ENCODE measurements around the gene KRTAP4-7. TPM values are rescaled to one million over a fixed set of nuclear protein-coding genes. Genes with fewer than 3 reads are reported as not detected.
"Not testable (repeated sequence)": the region's sequence is repeated elsewhere in the genome, so short reads cannot be mapped to it uniquely, and the experiment has no call there.

KRTAP4-7 gene
- not detected for polyA plus RNA-seq (ENCODE audit: insufficient read length in 4 of 4)

GRCh38 chr17:41084100-41084856 lies at the start of gene KRTAP4-7:
Gene KRTAP4-7 (plus strand): TSS chr17:41084150. CDS start chr17:41084207, 57 bp downstream.
- DNase-seq (ENCODE audit: low read depth in 4 of 4, low spot score in 3 of 4), result not testable (repeated sequence)

DNA sequence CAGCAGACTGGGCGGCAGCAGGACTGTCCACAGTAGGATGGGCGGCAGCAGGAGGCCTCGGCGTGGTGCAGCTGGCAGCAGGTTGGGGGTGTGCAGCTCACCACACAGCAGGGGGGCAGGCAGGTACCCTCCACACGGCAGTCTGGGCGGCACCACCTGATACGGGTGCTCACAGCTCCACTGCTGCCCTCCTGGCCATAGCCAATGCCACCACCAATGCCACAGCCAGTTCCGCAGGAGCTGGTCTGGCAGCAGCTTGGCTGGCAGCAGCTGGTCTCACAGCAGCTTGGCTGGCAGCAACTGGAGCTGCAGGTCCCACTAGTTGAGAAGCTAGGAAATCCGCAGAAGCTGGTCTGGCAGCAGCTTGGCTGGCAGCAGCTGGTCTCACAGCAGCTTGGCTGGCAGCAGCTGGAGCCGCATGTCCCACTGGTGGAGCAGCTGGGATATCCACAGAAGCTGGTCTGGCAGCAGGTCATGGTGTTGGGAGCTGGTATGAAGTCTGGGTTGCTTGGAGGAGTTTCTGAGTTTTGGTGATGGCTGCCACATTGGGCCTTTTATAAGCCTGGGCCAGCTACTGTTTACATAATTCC lies 49.5 kb upstream of the KRTAP4-7 start, which contains the start of gene KRTAP1-3:
KRTAP1-3 (minus strand) TSS at position 529 of the 590 bp plus-strand sequence; CDS start at position 476, 53 bp downstream.
- DNase-seq (ENCODE audit: low read depth in 4 of 4, low spot score in 3 of 4), result not testable (repeated sequence)

GRCh38 chr17:41037853-41038350 lies 46.0 kb upstream of the KRTAP4-7 start:
- no peak for DNase-seq (ENCODE audit: low read depth in 4 of 4, low spot score in 3 of 4)

DNA sequence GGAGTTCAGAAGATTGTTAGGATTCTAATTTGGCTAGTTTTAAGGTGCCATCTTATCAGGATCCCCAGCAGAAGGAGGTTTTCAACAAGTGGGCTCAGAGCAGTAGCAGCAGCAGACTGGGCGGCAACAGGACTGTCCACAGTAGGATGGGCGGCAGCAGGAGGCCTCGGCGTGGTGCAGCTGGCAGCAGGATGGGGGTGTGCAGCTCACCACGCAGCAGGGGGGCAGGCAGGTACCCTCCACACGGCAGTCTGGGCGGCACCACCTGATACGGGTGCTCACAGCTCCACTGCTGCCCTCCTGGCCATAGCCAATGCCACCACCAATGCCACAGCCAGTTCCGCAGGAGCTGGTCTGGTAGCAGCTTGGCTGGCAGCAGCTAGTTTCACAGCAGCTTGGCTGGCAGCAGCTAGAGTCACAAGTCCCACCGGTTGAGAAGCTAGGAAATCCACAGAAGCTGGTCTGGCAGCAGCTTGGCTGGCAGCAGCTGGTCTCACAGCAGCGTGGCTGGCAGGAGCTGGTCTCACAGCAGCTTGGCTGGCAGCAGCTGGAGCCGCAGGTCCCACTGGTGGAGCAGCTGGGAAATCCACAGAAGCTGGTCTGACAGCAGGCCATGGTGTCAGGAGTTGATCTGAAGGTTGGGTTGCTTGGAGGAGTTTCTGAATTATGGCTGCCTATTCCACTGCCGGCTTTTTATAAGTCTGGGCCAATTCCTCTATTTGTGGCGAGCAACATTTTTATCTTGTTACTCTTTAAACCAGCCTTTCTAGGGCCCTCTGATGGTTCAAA lies 43.0 kb upstream of the KRTAP4-7 start, which contains the start of gene KRTAP1-1:
KRTAP1-1 (minus strand) TSS at position 668 of the 789 bp plus-strand sequence; CDS start at position 615, 53 bp downstream.
- DNase-seq (ENCODE audit: low read depth in 4 of 4, low spot score in 3 of 4), result not testable (repeated sequence)

- no peak for DNase-seq (ENCODE audit: low read depth in 4 of 4, low spot score in 3 of 4)
Measured at GRCh38 chr17:41042953-41043352, 41.0 kb upstream of the KRTAP4-7 start.

DNA sequence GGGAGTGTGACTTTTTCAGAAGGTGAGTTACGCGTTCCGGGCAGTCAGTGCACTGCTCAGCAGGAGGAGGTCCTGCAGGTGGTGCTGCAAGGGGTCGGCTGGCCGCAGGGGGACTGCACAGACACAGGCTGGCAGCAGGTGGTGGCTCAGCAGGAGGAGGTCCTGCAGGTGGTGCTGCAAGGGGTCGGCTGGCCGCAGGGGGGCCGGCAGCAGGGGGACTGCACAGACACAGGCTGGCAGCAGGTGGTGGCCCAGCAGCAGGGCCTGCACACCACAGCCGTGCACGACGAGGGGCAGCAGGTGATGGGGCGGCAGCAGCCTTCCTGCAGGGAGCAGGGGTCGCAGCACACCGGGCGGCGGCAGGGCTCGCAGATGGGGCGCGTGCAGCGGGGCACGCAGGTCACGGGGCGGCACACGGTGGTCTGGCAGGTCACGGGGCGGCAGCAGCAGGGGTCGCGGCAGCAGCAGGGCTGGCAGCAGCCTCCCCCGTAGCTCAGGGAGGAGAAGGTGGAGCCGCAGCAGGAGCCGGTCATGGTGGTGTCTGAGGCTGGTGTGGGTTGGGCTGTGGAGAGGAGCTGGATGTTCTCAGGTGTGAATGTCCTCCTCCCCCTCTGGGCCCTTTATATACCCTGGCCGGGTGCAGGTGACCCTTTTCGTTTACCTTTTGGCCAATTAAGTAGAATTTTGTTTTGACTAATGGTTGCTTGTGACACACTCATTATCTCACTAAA lies 37.0 kb upstream of the KRTAP4-7 start, which contains the start of gene KRTAP2-1:
KRTAP2-1 (minus strand) TSS at position 582 of the 731 bp plus-strand sequence; CDS start at position 533, 49 bp downstream.
- DNase-seq (ENCODE audit: low read depth in 4 of 4, low spot score in 3 of 4), result not testable (repeated sequence)

DNA sequence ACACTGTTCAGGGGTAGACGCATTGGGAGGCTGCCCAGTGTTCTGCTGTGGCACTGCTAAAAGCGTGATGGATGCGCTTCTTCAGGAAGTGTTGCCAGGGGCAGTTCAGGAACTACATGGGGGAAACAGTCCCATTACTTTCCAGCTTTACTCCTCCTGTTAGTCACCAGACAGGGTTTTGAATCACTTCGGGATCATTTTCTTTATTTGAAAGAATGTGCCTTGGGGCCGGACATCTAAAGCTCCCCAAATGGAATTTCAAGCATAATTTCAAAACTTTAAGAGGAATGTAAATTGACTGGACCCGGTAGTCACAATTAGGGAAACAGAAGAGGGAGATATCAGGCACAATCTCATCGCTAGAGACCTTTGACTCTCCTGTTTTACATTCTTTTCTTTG lies 35.5 kb upstream of the KRTAP4-7 start:
- DNase-seq (ENCODE audit: low read depth in 4 of 4, low spot score in 3 of 4), result no peak

DNA sequence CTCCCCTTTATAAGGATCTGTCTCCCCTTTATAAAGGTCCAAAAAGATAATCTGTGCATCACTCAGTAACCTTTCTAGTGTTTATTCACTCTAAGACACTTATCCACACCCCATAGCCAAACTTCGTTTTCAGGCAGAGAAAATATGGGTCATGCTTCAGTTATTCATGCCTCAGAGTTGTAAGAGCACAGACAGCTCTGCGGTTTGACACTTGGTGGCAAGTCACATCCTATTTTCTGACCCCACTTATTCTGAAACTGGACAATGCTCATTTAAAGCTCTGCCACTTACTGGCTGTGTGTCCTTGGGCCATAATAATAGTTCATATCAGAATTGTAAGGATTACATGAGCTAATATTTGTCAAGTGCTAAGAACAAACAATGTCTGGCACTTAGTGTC lies 34.8 kb upstream of the KRTAP4-7 start:
- no peak for DNase-seq (ENCODE audit: low read depth in 4 of 4, low spot score in 3 of 4)

- no peak for DNase-seq (ENCODE audit: low read depth in 4 of 4, low spot score in 3 of 4)
Measured at GRCh38 chr17:41052566-41052965, 31.4 kb upstream of the KRTAP4-7 start.

- DNase-seq (ENCODE audit: low read depth in 4 of 4, low spot score in 3 of 4), result peak in 2 of 4 donors; percentile 4 to 20
Measured at GRCh38 chr17:41054025-41054424, 29.9 kb upstream of the KRTAP4-7 start.

DNA sequence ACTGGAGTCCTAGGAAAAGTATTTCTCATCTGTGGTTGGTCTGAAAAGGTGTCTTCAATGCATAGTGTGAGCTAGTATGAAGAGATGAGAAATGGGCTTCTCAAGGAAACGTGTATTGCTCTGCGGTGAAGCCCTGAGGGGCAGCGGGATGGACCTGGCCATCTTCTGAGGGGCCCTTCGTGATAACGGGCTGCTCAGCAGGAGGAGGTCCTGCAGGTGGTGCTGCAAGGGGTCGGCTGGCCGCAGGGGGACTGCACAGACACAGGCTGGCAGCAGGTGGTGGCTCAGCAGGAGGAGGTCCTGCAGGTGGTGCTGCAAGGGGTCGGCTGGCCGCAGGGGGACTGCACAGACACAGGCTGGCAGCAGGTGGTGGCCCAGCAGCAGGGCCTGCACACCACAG lies 29.4 kb upstream of the KRTAP4-7 start:
- DNase-seq (ENCODE audit: low read depth in 4 of 4, low spot score in 3 of 4), result not testable (repeated sequence)

DNA sequence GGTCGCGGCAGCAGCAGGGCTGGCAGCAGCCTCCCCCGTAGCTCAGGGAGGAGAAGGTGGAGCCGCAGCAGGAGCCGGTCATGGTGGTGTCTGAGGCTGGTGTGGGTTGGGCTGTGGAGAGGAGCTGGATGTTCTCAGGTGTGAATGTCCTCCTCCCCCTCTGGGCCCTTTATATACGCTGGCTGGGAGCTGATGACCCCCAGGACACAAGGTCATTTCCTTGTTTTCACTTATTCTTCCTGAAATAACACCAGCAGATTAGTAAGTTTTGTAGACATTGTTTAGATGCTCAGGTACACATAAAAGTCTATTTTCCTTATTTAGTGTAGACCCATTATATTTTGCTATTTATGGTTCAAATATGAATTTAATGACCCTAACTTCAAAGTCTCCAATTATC lies 28.8 kb upstream of the KRTAP4-7 start, which contains the start of gene KRTAP2-2:
KRTAP2-2 (minus strand) TSS at position 101 of the 400 bp plus-strand sequence; CDS start at position 82, 19 bp downstream.
- DNase-seq (ENCODE audit: low read depth in 4 of 4, low spot score in 3 of 4), result not testable (repeated sequence)

DNA sequence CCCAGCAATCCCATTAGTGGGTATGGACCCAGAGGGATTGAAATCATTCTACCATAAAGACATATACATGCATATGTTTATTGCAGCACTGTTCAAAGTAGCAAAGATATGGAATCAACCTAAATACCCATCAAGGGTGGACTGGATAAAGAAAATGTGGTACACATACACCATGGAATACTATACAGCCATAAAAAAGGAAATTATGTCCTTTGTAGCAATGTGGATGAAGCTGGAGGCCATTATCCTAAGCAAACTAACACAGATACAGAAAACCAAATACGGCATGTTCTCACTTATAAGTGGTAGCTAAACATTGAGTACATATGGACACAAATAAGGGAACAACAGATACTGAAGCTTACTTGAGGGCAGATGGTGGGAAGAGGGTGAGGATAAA lies 26.4 kb upstream of the KRTAP4-7 start:
- DNase-seq (ENCODE audit: low read depth in 4 of 4, low spot score in 3 of 4), result no peak

DNA sequence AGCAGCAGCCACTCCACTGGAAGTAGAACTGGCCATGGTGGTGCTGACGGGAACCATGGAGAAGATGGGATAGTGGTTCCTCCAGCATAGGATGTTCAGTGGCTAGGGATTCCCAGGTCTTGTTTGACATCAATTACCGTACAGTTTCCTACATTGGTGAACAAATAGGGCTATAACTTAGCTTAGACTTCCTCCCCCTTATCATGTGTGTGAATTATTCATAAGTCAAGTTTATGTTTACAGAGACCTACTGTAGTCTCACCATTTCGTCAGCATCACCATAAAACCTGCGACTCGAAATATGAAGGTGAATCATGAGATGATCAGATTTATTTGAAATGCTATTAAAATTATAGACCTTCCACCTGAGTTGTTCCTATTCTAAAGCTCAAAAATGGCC lies 25.2 kb upstream of the KRTAP4-7 start:
- DNase-seq (ENCODE audit: low read depth in 4 of 4, low spot score in 3 of 4), result no peak

GRCh38 chr17:41059276-41060051 lies 24.5 kb upstream of the KRTAP4-7 start:
- DNase-seq (ENCODE audit: low read depth in 4 of 4, low spot score in 3 of 4), result not testable (repeated sequence)

GRCh38 chr17:41060052-41060604 lies 23.8 kb upstream of the KRTAP4-7 start, which contains the start of gene KRTAP2-3:
Gene KRTAP2-3 (minus strand): TSS chr17:41060114. CDS start chr17:41060050, 64 bp downstream.
- no peak for DNase-seq (ENCODE audit: low read depth in 4 of 4, low spot score in 3 of 4)

- no peak for DNase-seq (ENCODE audit: low read depth in 4 of 4, low spot score in 3 of 4)
Measured at GRCh38 chr17:41061964-41062363, 22.0 kb upstream of the KRTAP4-7 start.

GRCh38 chr17:41063449-41063848 lies 20.5 kb upstream of the KRTAP4-7 start:
- DNase-seq (ENCODE audit: low read depth in 4 of 4, low spot score in 3 of 4), result no peak

GRCh38 chr17:41064301-41064700 lies 19.6 kb upstream of the KRTAP4-7 start:
- DNase-seq (ENCODE audit: low read depth in 4 of 4, low spot score in 3 of 4), result no peak
